ENCODE data around the gene MPHOSPH10. TPM values are rescaled to one million over a fixed set of nuclear protein-coding genes. Genes with fewer than 3 reads are reported as not detected.

Gene MPHOSPH10
- total and polyA plus RNA-seq, 2 of the 4 experiments (the other 2 are of a cell fraction): 5.4 to 11.2 TPM

DNA sequence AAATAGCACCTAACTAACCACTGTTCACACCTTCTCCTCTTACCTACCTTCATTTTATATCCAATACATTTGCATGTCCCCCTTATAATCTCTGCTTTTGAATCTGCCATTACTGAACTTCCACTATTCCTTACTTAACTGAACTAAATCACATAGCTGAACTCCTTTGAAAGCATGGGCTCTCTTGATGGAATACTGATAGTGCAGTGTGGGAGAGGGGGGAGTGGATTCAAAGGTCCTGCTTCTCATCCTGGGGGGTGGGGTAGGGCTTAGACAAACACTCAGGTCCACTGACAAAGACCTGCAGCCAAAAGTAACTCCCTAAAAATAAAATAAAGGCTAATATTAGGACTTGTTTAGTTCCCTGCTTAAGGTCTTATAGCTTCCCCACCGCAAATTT lies 9.0 kb upstream of the MPHOSPH10 start:
- no peaks in the 10 kb centered on the region; the same call in 1 of the 2 replicates for H3K9me1 ChIP-seq (ENCODE audit: insufficient read depth, low read length)
- no peaks in the 10 kb centered on the region; the same call in none of the 2 replicates for H4K20me1 ChIP-seq (ENCODE audit: insufficient read depth, low read length)
- no peak overlapping the region for H2AFZ ChIP-seq (replicated peaks; ENCODE audit: low read length, poor library complexity)
- no peaks in the 10 kb centered on the region for H3K9me3 ChIP-seq (ENCODE audit: control insufficient read depth, insufficient read depth, low read length)
- peaks cover 13 to 47% of the 10 kb centered on the region in 2 experiments; a peak in 3 of 4 replicates for H3K79me1 ChIP-seq (ENCODE audit: low read depth in 1 of 2, low read length in 2 of 2)
- dilution Hi-C loops (cut with HindIII; ENCODE audit: low sequenced_read_pairs, unreplicated experiment) (no loop called here), in situ Hi-C loops (cut with MboI; ENCODE audit: low sequenced_read_pairs) (no loop called here), intact Hi-C loops (cut with micrococcal nuclease) (loop anchor here (10.0 kb wide), 1 partner anchor 117 kb away; no protein-coding TSS in a partner anchor)
- H2AK9ac ChIP-seq (replicated peaks; ENCODE audit: low read depth, low read length, poor library complexity): no peak overlapping the region
- H4K8ac ChIP-seq (ENCODE audit: low read depth in 2 of 2, low read length in 2 of 2): no peak overlapping the region
- no peak for ATAC-seq (ENCODE audit: low read depth)
- H4K5ac ChIP-seq (ENCODE audit: low read depth, low read length): no peak overlapping the region
- H3K23ac ChIP-seq (ENCODE audit: low read depth, low read length): no peak overlapping the region
- DNase-seq: no peak
- H3K4ac ChIP-seq (ENCODE audit: low read depth, low read length): no peak overlapping the region
- ChIA-PET POLR2A (ENCODE audit: unreplicated experiment) (no interaction called here), CTCF (no interaction called here)
- no peak overlapping the region for H4K91ac ChIP-seq (ENCODE audit: insufficient read depth, low read depth, low read length)
- H3K9ac ChIP-seq (ENCODE audit: low read depth, low read length): no peak overlapping the region
- WGBS, 2 experiments (ENCODE audit: extremely low coverage in 2 of 2, insufficient read length in 1 of 2): no CpG with 5 or more reads among the region's 1 CpG
- no peak overlapping the region for H3K56ac ChIP-seq (ENCODE audit: extremely low read depth, insufficient read depth, low read length)
- no peak overlapping the region for H3K4me3 ChIP-seq (ENCODE audit: insufficient read depth, low read depth, low read length)
- H3K27ac ChIP-seq (ENCODE audit: insufficient read depth, low read length): no peak overlapping the region
- no peak overlapping the region for H2BK20ac ChIP-seq (ENCODE audit: low read depth, low read length)
- BruUV-seq (replicated peaks): no TSS peak
- no peak overlapping the region for H2BK120ac ChIP-seq (ENCODE audit: low read depth, low read length)
- H3K4me1 ChIP-seq (ENCODE audit: control insufficient read depth, insufficient read depth, low read length): no peaks in the 10 kb centered on the region
- TF ChIP-seq POLR2A (IDR thresholded peaks at IDR 0.05; ENCODE audit: low read depth, low read length) (no peak), CEBPB (IDR thresholded peaks at IDR 0.05; ENCODE audit: low read depth, low read length) (no peak)
- TF ChIP-seq, protein P1, sequence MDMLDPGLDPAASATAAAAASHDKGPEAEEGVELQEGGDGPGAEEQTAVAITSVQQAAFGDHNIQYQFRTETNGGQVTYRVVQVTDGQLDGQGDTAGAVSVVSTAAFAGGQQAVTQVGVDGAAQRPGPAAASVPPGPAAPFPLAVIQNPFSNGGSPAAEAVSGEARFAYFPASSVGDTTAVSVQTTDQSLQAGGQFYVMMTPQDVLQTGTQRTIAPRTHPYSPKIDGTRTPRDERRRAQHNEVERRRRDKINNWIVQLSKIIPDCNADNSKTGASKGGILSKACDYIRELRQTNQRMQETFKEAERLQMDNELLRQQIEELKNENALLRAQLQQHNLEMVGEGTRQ (IDR thresholded peaks at IDR 0.05; ENCODE audit: low read depth, low read length): no peak
- no peak overlapping the region for H2BK5ac ChIP-seq (ENCODE audit: low read depth, low read length, poor library complexity, severe bottlenecking)
- H3K14ac ChIP-seq (replicated peaks; ENCODE audit: low read depth, low read length): no peak overlapping the region
- no peaks in the 10 kb centered on the region for H3K27me3 ChIP-seq (ENCODE audit: control insufficient read depth, insufficient read depth, low read length)
- H2BK15ac ChIP-seq (ENCODE audit: low read depth, low read length): no peak overlapping the region
- no peak overlapping the region for H3K18ac ChIP-seq (ENCODE audit: low read depth, low read length)
- H2AK5ac ChIP-seq (ENCODE audit: low read depth, low read length): no peak overlapping the region
- H3K4me2 ChIP-seq (ENCODE audit: low read depth, low read length): no peak overlapping the region
- peaks cover 23% of the 10 kb centered on the region for H3K36me3 ChIP-seq (ENCODE audit: control insufficient read depth, insufficient read depth, low read length)
